HG03280 (cell line): ENCODE measurements around the gene FBXO31.
"Not testable (repeated sequence)": the region's sequence is repeated elsewhere in the genome, so short reads cannot be mapped to it uniquely, and the experiment has no call there.

Experiments
- ATAC-seq: cut with Tn5 transposase; IDR thresholded peaks from one replicate; pipeline ENCODE4 v1.9.1; 2021; ENCODE audit warnings: mild to moderate bottlenecking, moderate library complexity; ENCODE audit not compliant: unreplicated experiment

Gene FBXO31

DNA sequence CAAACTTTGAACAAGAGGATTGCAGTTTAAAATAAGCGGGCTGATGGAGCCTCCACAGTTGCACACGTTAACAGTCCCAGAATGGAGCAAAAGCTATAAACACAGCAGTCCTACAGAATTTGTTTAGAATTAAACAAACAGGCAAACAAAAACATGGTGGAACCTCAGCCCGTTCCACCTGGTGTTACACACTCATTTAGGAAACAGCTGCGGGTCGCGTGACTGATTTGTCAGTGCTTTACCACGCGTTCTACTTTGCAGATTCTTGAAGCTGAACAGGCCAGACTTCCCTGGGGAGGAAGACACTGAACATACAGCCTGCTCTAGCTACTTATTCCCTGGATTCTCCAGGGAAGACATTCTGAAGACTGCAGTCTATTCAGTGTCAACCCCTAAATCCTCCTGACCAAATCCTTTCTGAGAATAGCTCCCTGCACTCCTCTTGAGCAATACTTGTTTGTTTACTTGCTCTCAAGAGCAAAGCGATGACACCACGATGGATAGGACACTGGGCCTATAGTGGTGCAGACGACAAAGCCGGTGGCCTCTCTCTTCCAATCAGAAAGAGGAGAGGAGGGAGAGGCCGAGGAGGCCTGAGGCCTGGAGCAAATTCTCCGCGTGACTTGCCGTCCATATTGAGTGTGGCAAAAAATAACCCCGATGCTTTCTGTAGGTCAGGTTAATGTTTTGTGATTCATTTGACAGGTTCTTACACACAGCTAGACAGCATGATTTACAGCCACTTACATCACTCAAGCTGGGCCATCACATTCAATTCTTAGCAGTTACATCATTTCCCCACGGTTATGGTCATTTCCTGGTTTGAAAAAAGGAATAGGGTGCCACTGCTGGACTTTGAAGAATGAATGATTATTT is 4.6 kb upstream of the FBXO31 start:
- ATAC-seq, result peak; percentile 48

DNA sequence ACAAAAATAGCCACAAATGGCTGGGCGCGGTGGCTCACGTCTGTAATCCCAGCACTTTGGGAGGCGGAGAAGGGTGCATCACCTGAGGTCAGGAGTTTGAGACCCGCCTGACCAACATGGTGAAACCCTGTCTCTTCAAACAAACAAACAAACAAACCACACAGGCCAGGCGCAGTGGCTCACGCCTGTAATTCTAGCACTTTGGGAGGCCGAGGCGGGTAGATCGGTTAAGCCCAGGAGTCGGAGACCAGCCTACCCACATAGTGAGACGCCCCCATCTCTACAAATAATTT is 1.2 kb upstream of the FBXO31 start:
- ATAC-seq, result not testable (repeated sequence)

DNA sequence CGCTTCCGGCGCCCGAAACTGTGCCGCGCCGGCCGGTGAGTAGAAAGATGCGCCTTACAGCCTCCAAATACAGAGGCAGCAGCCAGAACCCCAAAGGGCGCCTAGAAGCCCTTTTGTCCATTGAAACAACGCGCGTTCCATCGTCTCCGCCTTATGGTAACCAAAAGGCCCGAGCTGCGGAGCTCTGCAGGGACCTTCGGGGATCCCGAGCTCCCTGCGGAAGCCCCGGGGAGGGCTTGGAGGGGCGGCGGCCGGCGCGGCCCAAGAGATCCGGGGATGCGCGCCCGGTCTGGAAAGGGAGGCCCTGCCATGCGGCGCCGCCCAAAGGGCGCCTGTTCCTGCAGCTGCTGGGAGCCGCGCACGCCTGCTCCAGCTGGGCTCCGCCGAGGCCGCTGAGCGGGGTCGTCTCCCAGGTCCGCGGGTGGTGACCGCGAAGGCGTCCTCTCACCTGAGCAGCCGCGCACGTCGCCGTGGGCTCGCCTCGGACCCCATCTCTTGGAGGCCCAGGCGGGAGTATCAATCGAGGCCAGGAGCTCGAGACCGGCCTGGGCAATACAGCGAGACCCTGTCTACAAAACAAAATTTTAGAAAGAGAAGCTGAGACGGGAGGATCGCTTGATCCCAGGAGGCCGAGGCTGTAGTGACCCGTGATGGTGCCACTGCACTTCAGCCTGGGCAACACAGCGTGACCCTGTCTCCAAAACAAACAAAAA is 742 bp upstream of the FBXO31 start:
- peak; percentile 3 for ATAC-seq

DNA sequence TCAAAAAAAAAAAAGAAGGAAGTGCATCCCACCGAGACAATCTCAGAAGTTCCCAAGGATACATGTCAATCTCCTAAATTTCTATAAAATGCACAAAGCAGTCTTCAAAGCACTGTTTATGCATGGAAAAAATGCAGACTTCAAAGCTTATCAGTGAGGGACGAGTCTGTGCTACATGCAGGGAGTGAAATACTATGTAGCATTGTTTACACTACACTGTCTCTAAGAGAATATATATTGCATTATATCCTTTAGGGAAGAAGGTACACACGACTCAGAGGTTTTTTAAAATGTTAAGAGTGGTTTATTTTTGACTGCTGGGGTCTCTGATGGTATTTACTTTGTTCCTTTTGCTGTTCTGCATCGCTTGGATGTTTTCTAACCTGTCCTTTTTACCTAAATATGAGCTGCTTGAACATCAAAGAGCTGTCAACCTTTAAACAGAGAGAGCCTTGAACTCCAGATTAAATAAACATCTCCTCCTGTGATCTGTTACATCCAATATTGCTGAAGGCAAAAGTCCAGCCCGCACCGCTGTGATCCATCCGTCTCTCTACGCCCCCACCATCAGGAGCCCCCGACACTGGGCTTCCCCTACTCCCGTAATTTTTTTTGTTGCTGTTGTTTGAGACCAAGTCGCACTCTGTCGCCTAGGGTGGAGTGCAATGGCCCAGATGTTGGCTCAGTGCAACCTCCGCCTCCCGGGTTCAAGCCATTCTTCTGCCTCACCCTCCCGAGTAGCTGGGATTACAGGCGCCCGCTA is 1.4 kb downstream of the FBXO31 start:
- no peak for ATAC-seq

DNA sequence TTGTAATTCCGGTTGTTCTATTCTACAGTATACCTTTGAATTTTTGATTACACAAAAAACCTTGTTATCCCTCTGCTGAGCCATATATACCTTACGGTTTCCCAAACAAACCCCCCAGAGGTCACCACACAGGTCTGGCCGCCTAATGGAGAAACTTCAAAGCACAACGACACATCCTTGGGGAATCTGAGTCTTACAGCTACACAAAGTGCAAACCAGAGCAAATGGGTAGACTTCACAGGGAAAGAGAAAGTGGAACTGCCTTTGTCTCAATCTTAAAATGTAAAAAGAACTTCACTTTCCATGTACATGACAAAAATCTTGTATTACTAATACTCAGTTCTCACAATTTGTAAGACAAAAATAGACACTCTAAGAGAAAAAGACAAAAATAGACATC is 2.7 kb downstream of the FBXO31 start:
- ATAC-seq, result no peak

DNA sequence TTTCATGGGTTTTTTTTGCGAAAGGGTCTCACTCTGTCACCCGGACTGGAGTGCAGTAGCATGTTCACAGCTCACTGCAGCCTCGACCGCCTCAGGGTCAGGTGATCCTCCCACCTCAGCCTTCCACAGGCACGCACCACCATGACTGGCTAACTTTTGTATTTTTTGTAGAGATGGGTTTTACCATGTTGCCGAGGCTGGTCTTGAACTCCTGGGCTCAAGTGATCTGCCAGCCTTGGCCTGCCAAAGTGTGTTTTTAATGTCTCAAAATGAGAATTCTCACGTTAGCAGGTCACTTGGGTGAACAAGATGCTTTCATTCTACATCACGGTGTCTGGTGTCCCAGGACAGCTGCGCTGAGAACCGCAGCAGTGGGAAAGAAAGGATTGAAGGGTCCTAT is 3.2 kb downstream of the FBXO31 start:
- no peak for ATAC-seq

DNA sequence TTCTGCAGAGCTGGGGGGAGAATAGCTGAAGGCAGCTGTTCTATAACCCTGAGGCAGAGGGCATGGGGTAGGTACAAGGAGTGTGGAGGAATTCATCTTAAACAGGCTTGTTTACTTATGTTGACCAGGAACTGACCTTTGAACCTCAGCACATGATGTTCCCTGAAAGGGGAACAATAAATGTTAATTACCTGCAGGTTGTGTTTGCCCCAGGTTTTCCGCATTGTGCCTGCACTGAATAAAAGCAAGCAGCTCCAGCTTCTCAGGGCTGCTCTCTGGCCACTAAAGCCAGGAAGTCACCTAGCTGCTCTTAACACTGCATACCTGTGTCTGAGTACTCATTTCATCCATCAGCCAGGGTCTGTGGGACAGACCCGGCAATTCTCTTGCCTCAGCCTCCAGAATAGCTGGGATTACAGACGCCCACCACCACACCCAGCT is 4.2 kb downstream of the FBXO31 start:
- ATAC-seq, result not testable (repeated sequence)

DNA sequence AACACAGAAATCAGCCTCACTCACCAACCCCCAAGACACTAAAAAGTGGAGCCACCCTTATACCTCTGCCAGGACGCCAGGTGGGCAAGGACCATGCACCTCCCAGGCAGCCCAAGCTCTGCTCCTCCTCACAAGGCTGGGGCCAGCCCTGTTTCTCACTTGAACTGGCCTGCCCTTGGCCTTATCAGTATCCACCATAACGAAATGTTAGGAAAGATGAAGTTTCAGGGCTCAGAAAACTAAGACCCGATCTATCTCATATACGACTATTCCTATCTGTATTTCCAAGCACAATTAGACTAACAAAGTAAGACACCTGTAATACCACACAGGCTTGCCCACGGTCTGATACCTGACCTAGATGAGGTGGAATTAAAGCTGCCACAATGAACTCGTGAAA is 6.9 kb downstream of the FBXO31 start:
- ATAC-seq, result no peak

DNA sequence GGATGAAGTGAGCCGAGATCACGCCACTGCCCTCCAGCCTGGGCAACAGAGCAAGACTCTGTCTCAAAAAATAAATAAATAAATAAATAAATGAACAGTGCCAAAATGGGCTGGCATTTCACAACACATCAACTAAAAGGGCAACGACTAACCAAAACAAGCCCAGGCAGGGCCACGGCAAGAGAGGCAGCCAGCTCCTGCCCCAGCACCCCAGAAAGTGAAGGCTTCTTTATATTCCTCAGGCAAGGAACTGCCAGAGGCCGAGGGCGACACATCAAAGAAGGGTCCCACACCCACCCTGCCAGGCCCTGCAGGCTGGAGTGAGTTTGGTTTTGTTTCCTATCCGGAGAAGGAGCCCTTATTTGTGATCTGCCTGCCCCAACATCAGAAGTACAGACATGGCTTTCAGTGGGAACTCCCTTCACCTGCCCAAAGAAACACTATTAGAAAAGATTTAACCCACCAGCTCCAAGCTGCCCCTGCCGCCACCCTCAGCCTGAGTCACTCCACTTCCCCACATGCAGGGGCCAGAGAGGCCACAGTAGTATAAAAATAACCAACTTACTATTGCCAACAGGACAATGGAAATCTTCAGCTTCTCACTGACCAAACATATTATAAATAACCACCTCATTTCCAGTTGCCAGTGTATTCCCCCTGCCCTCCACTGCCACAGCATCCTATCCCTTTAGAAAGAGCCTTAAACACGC is 8.0 kb downstream of the FBXO31 start:
- ATAC-seq, result no peak

DNA sequence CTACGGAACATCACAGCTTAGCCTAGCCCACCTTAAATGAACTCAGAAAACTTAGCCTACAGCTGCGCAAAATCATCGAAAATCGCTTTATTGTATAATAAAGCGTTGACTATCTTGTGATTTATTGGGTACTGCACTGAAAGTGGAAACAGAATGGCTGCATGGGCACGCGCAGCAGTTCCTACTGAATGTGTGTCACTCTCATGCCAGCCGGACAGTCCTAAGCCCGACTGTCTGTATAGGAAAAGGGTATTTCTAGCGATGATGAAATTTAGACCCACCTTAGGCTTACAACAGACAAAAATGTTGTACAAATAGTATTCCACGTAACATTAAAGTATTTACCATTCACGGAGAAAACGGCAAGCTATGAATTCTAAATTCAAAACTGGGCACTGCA is 9.3 kb downstream of the FBXO31 start:
- ATAC-seq, result no peak

DNA sequence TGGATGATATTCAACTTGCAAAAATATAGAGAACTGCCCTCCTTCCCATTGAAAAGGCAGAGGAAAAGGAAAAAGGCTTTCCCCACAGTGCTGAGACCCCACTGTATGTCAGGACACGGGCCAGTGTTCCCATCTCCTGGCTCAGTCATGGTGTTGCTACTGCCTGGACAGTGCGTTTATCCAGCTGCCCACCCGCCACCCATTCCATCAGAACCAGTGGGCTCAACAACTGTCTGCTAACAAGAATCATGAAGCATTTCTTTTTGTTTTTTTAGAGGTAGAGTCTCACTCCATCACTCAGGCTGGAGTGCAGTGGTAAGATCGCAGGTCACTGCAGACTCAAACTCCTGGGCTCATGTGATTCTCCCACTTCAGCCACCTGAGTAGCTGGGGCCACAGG is 11.3 kb downstream of the FBXO31 start:
- no peak for ATAC-seq

DNA sequence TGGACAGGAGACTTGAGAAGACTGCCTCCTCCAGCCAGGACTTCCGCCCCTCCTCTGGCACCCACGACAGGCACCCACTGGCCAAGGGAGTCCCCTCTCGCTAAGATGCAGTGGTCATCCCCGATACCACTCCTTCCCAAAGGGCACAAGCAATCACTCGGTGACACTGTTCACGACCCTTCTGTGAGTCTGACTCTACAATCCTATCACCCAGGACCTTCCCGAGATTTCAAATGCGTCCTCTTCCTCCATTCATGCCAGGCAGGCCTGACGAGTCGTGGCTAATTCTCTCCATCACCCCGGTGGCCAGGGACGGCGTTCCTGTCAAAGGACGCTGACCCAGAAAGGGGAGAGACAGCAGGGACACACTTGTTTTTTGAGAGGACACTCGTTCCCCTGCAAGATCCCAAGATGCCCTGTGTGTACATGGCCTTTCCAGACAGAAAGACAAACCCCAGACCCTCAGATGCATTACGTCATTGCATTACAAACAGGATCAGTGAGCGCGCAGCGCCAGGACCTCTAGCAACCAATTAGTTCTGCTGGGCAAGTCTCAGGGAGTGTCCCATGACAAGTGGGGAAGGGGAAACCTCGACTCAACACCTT is 12.2 kb downstream of the FBXO31 start:
- ATAC-seq, result no peak

DNA sequence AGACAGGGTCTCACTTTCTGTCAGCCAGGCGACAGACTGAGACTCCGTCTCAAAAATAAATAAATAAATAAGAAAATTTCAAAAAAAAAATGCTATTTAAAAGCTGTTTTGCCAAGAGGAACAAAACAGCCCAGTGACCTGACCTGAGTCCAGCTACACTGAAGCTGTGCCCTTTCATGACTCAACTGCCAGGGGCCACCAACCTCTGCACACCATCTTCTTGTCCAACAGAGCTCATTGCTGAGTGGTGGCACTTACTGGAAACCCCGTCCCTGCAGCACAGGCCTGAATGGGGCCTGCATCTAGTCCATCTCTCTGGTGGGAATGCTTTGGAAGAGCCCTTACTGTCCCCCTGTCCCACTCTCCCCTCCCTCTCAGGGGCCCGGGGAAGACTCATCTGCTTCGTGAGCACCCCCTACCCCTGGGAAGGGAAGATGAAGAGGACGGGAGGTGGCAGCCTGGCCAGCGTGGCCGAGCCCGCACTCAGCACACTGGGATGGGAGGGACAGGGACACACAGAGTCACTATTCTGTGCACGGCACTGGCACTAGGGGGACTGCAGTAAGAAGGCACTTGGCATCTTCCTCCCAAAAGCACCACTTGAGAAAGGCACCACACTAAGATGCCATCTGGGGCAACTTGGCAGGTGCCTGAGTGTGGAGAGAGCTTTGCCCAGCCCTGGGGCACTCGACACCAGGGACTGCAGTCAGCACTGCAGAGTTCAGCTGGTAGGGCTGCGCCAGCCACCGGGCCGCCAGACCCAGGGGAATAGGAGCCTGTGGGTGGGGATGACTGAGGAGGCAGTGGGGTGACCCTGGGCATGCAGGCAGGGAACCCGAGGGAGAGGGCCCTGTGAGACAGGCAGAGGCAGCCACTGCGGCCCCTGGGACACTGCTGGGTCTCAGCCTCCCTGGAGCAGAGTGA is 13.5 kb downstream of the FBXO31 start:
- ATAC-seq, result no peak

DNA sequence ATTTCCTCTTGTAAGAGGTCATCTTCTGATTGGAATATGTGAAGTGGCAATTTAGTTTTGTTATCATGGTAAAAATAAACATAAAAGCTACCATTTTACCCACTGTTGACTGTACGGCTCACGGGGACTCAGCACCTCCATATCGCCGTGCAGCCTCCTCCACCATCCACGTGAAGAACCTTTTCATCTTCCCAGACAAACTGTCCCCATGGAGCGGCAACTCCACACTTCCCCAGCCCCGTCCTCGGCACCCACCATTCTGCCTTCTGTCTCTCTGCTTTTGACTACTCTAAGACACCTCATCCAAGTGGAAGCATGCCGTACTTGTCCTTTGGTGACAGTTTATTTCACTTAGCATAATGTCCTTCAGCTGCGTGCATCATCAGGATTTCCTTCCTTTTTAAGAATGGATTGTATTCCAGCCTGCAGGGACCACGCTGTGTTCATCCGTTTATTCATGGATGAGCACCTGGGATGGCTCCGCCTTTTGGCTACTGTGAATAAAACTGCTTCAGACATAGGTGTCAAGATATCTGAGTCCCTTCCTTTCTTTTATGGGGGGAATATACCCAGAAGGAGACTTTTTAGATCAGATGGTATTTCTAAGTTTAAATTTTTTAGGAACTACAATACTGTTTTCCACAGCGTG is 14.3 kb downstream of the FBXO31 start:
- ATAC-seq, result no peak

DNA sequence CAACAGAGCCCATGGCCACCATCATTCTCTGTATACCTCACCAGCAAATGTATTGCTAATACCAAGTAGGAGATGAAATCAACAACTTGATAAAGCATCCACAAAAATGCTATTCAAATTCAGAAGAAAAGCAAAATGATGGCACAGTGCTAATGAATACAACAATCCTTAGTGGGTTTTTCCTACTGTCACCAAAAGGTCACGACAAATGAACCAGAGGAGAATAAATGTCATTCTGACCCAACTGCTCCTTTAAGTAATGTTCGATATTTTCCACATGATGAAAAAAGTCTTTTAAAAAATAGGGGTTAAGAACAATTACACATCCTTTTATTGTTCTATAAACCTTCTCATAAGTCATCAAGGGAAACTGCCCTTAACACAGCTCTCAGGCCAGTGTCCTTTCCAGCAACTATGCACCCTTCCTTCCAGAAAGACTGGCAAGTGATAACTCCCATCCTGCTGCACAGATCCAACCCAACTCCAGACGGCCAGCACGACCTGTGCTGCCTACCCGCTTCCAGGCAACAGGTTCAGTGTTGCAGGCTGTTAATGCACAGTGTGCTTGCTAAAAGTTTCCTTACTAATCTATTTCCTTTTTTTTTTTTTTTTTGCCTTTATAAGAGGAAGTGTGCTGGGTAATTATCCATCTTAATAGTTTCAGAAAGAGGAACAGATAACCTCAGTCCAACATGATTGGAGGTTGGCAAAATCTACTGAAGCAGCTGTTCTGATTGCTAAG is 15.4 kb downstream of the FBXO31 start:
- ATAC-seq, result no peak

DNA sequence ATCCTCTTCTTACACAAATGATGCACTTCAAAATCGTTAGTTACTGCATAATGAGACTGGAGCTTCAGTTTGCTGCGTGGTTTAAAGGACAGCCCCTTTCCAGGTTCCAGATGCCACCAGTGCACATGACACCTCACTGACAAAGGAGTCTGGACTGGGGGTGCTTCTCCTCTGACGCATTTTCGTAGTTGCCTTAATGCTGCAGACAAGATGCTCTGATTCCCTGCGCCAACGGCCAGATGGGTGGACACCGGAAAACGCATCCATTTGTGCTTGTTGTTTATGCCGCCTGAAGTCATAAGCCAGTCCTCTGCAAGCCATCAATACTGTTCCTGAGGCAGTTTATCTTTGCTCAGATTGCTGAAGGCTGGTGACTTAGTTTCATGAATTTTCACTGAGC is 16.0 kb downstream of the FBXO31 start:
- ATAC-seq, result no peak

DNA sequence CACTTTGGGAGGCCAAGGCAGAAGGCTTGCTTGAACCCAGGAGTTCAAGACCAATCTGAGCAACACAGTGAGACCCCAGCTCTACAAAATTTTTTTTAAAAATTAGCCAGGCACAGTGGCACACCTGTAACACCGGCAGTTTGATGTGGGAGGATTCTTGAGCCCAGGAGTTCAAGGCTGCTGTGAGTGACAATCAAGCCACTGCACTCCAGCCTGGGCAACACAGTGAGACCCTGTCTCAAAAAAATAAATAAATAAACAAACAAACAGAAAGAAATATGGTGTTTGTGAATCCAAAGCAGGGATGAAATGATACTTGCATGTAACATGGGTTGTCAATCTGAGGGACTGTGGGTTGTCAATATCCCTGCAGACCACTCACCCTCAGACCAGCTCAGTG is 16.6 kb downstream of the FBXO31 start:
- ATAC-seq, result no peak

DNA sequence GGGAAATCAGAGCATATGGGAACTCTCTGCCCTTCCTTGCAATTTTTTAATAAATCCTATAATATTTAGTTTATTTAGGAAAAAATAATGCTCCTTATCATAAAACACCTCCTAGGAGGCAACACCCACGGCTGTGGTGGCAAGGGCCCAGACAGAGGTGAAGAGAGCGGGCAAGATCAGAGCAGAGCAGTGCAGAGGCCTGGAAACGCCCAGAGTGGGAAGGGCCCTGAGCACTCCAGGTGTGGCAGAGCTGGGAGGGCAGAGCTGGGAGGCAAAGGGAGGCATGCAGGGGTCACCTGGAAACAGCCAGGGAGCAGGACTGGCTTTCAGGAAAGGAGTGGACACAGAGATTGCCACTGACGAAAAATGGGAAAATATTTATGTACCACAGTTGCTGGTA is 17.3 kb downstream of the FBXO31 start:
- no peak for ATAC-seq
